CD14-positive monocyte (primary cell): Measurements from ENCODE around the gene SELENOM. TPM values are rescaled to one million over a fixed set of nuclear protein-coding genes. Genes with fewer than 3 reads are reported as not detected.
"Not testable (repeated sequence)": the region's sequence is repeated elsewhere in the genome, so short reads cannot be mapped to it uniquely, and the experiment has no call there.

ENCODE experiments used
- DNase-seq, 3 donors: peaks; one replicate each; pipeline ENCODE4 v3.0.0-alpha.2; 2011 to 2022
- H2AFZ ChIP-seq: 2 replicates; pipeline ENCODE4 v1.6.0; 2012; ENCODE audit warnings: mild to moderate bottlenecking, low read depth, low read length, inconsistent platforms; ENCODE audit not compliant: insufficient read depth, poor library complexity, severe bottlenecking
- H3K27ac ChIP-seq, 2 donors: 1 replicate in 1 of 2; 2 replicates in 1 of 2; pipeline ENCODE4 v1.5.1; 2012 to 2013; ENCODE audit warnings: low read length in 2 of 2, control low read depth in 1 of 2, inconsistent platforms in 1 of 2, low read depth in 1 of 2, mild to moderate bottlenecking in 1 of 2
- H3K27me3 ChIP-seq, 2 donors: one replicate each; pipeline versions ENCODE4 v1.6.0 to v1.6.1; 2011 to 2013; ENCODE audit warnings: low read length in 2 of 2; ENCODE audit not compliant: control insufficient read depth in 2 of 2, insufficient read depth in 2 of 2
- H3K36me3 ChIP-seq, 2 donors: replicated peaks in 1 of 2; 1 replicate in 1 of 2; 2 replicates in 1 of 2; pipeline versions ENCODE4 v1.5.1 to v1.6.1; 2012 to 2013; ENCODE audit warnings: low read length in 2 of 2, control low read depth in 1 of 2, inconsistent platforms in 1 of 2, mild to moderate bottlenecking in 1 of 2; ENCODE audit not compliant: insufficient read depth in 2 of 2, control insufficient read depth in 1 of 2
- H3K4me1 ChIP-seq, 2 donors: 1 replicate in 1 of 2; 2 replicates in 1 of 2; pipeline versions ENCODE4 v1.5.1 to v1.6.1; 2012 to 2013; ENCODE audit warnings: low read length in 2 of 2, control low read depth in 1 of 2, inconsistent platforms in 1 of 2, mild to moderate bottlenecking in 1 of 2, moderate library complexity in 1 of 2; ENCODE audit not compliant: insufficient read depth in 2 of 2, control insufficient read depth in 1 of 2
- H3K4me2 ChIP-seq: replicated peaks from 2 replicates; pipeline ENCODE3; 2012; ENCODE audit warnings: low read length, moderate library complexity, mild to moderate bottlenecking; ENCODE audit not compliant: poor library complexity, severe bottlenecking; ENCODE audit errors: extremely low read depth
- H3K4me3 ChIP-seq, 3 experiments: fragments of 200-600 bp in 1 of 3; sonication (generic) in 1 of 3; replicated peaks in 1 of 3; 1 replicate in 2 of 3; 2 replicates in 1 of 3; pipeline ENCODE4 v1.5.1; 2011 to 2013; ENCODE audit warnings: low read length in 3 of 3, mild to moderate bottlenecking in 3 of 3, control low read depth in 2 of 3, low read depth in 2 of 3, inconsistent platforms in 1 of 3, moderate library complexity in 1 of 3
- H3K79me2 ChIP-seq: 2 replicates; pipeline ENCODE4 v1.6.0; 2012; ENCODE audit warnings: mild to moderate bottlenecking, control low read depth, inconsistent platforms, low read length, moderate library complexity; ENCODE audit not compliant: insufficient read depth
- H3K9ac ChIP-seq: 2 replicates; pipeline ENCODE4 v1.6.0; 2017; ENCODE audit warnings: low read length, mild to moderate bottlenecking; ENCODE audit not compliant: insufficient read depth, poor library complexity, severe bottlenecking
- H3K9me3 ChIP-seq, 2 donors: replicated peaks in 1 of 2; 1 replicate in 1 of 2; 2 replicates in 1 of 2; pipeline versions ENCODE4 v1.5.1 to v1.6.1; 2012 to 2013; ENCODE audit warnings: low read length in 2 of 2, control low read depth in 1 of 2; ENCODE audit not compliant: control insufficient read depth in 1 of 2, insufficient read depth in 1 of 2
- H4K20me1 ChIP-seq: 2 replicates; pipeline ENCODE4 v1.6.0; 2012; ENCODE audit warnings: mild to moderate bottlenecking, low read length, control low read depth, moderate library complexity; ENCODE audit not compliant: insufficient read depth
- H3K27ac Mint-ChIP-seq, 7 donors: one replicate each; pipeline ENCODE4 v1.8.0; 2020; ENCODE audit warnings: mild to moderate bottlenecking in 7 of 7, mixed read lengths in 7 of 7, moderate library complexity in 6 of 7, inconsistent platforms in 2 of 7
- H3K27me3 Mint-ChIP-seq, 3 donors: one replicate each; pipeline ENCODE4 v1.8.0; 2021 to 2022; ENCODE audit warnings: low read depth in 3 of 3, mild to moderate bottlenecking in 3 of 3, mixed read lengths in 3 of 3, moderate library complexity in 3 of 3, inconsistent platforms in 1 of 3
- H3K36me3 Mint-ChIP-seq, 2 donors: one replicate each; pipeline ENCODE4 v1.8.0; 2020; ENCODE audit warnings: mixed read lengths in 2 of 2, inconsistent platforms in 1 of 2, mild to moderate bottlenecking in 1 of 2
- H3K4me1 Mint-ChIP-seq: one replicate; pipeline ENCODE4 v1.8.0; 2020; ENCODE audit warnings: mild to moderate bottlenecking, mixed read lengths
- H3K4me3 Mint-ChIP-seq, 2 donors: one replicate each; pipeline ENCODE4 v1.8.0; 2020; ENCODE audit warnings: mild to moderate bottlenecking in 2 of 2, mixed read lengths in 2 of 2, moderate library complexity in 1 of 2
- H3K9me3 Mint-ChIP-seq, 7 donors: one replicate each; pipeline ENCODE4 v1.8.0; 2020 to 2022; ENCODE audit warnings: mixed read lengths in 7 of 7, mild to moderate bottlenecking in 6 of 7, moderate library complexity in 6 of 7, inconsistent platforms in 2 of 7
- WGBS: methylation state at CpG from one replicate; pipeline ENCODE4 v1.1.5; 2013; ENCODE audit warnings: missing lambda C conversion rate; ENCODE audit not compliant: insufficient coverage; 5-methylcytosine and 5-hydroxymethylcytosine counted together
- intact Hi-C, 2 donors: fragments of 100-400 bp; cut with micrococcal nuclease; formaldehyde crosslinking; loops; one replicate each; pipeline versions ENCODE4 v1.15.0 to v1.15.1; 2023
- polyA plus RNA-seq, 3 donors: library from polyadenylated mRNA; depleted of rRNA in 1 of 3; unstranded in 2 of 3; stranded (reverse) in 1 of 3; fragments of 300-500 nt in 2 of 3; fragments of >200 nt in 1 of 3; fragmentation: Illumina TruSeq in 2 of 3; gene quantifications; 1 replicate in 2 of 3; 2 replicates in 1 of 3; pipeline ENCODE4 v1.2.3, GENCODE V29; 2012 to 2021
- TF ChIP-seq, protein P1 (sequence below): fragments of 200-600 bp; IDR thresholded peaks from one replicate; pipeline ENCODE4 v1.8.0; 2022; ENCODE audit warnings: antibody characterized with exemption, mild to moderate bottlenecking

SELENOM gene
- polyA plus RNA-seq, 3 donors: 3.2 to 7.6 (median 3.4) TPM

DNA sequence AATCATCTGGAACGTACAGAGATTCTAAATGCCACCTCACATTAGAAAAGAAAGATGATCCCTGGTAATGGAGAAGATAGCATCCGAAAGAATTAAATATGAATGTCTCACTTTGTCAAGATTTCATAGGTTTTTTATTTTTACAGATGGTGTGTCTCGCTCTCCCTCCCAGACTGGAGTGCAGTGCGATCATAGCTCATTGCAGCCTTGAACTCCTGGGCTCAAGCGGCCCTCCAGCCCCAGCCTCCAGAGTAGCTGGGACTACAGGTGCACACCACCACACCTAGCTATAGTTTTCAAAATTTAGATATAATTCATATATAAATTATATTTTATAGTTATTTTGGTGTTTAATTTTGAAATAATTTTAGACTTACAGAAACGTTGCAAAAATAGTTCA is 43.0 kb downstream of the SELENOM start:
- Mint-ChIP-seq H3K4me3 (no peak overlapping the region), H3K27ac (no peak overlapping the region), H3K27me3 (peaks cover 0 to 2% (median 2%) of the 10 kb centered on the region in 3 donors), H3K36me3 (no peaks in the 10 kb centered on the region), H3K4me1 (peaks cover 6% of the 10 kb centered on the region), H3K9me3 (peaks cover 0 to 4% (median 2%) of the 10 kb centered on the region in 7 donors)
- no peaks in the 10 kb centered on the region for H4K20me1 ChIP-seq
- no peak overlapping the region for H3K27ac ChIP-seq
- no peaks in the 10 kb centered on the region for H3K9me3 ChIP-seq
- H3K9ac ChIP-seq: no peak overlapping the region
- no peaks in the 10 kb centered on the region for H3K79me2 ChIP-seq
- WGBS: no CpG with 5 or more reads among the region's 6 CpGs
- H3K4me2 ChIP-seq: no peak overlapping the region
- intact Hi-C loops: no loop called here
- no peak for DNase-seq
- H2AFZ ChIP-seq: peak overlapping the region; percentile 67
- H3K4me1 ChIP-seq: no peaks in the 10 kb centered on the region
- TF ChIP-seq, protein P1, sequence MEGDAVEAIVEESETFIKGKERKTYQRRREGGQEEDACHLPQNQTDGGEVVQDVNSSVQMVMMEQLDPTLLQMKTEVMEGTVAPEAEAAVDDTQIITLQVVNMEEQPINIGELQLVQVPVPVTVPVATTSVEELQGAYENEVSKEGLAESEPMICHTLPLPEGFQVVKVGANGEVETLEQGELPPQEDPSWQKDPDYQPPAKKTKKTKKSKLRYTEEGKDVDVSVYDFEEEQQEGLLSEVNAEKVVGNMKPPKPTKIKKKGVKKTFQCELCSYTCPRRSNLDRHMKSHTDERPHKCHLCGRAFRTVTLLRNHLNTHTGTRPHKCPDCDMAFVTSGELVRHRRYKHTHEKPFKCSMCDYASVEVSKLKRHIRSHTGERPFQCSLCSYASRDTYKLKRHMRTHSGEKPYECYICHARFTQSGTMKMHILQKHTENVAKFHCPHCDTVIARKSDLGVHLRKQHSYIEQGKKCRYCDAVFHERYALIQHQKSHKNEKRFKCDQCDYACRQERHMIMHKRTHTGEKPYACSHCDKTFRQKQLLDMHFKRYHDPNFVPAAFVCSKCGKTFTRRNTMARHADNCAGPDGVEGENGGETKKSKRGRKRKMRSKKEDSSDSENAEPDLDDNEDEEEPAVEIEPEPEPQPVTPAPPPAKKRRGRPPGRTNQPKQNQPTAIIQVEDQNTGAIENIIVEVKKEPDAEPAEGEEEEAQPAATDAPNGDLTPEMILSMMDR: no peak
- H3K27me3 ChIP-seq: no peaks in the 10 kb centered on the region
- no peak overlapping the region for H3K4me3 ChIP-seq
- H3K36me3 ChIP-seq: no peaks in the 10 kb centered on the region

DNA sequence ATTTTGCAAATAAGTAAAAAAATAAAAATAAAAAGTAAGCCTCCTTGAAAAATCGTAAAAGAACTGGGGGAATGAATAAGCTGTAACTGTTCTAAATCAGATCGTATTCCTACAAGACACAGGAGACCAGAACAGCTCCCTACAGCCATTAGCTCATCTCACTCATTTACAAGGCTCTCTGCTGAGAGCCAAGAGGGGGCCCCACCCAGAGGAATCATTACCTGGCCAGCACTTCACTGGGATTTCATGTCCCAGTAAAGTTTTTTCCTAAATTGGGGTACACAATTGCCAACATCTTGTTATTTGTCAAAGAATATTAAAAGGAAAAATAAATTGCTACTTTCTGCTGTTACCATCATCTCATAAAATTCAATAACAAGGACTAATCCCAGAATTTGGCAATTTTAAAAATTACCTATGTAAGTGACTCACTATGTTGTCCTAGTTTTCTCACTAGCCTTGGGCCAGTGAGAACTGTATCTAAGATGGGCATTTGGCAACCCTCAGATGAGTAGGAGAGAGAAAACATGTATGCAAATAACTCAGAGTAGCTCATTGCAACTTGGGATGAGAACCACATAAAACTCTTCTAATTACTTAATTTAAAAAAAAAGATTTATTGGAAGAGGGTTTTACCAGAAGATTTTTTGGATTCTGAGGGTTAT is 44.7 kb downstream of the SELENOM start:
- Mint-ChIP-seq H3K36me3 (no peaks in the 10 kb centered on the region), H3K4me1 (peaks cover 6% of the 10 kb centered on the region), H3K4me3 (no peak overlapping the region), H3K9me3 (peaks cover 0 to 4% (median 0%) of the 10 kb centered on the region in 7 donors), H3K27me3 (peaks cover 0 to 2% (median 0%) of the 10 kb centered on the region in 3 donors), H3K27ac (no peak overlapping the region)
- H3K36me3 ChIP-seq: no peaks in the 10 kb centered on the region
- H3K79me2 ChIP-seq: no peaks in the 10 kb centered on the region
- TF ChIP-seq, protein P1: no peak
- H3K27me3 ChIP-seq: no peaks in the 10 kb centered on the region
- H2AFZ ChIP-seq: no peak overlapping the region
- H3K9me3 ChIP-seq: no peaks in the 10 kb centered on the region
- no peak overlapping the region for H3K4me3 ChIP-seq
- no peak overlapping the region for H3K4me2 ChIP-seq
- H3K27ac ChIP-seq: no peak overlapping the region
- H3K9ac ChIP-seq: no peak overlapping the region
- intact Hi-C loops: no loop called here
- DNase-seq: no peak
- H4K20me1 ChIP-seq: no peaks in the 10 kb centered on the region
- no peaks in the 10 kb centered on the region for H3K4me1 ChIP-seq
- no CpG with 5 or more reads among the region's 2 CpGs for WGBS

DNA sequence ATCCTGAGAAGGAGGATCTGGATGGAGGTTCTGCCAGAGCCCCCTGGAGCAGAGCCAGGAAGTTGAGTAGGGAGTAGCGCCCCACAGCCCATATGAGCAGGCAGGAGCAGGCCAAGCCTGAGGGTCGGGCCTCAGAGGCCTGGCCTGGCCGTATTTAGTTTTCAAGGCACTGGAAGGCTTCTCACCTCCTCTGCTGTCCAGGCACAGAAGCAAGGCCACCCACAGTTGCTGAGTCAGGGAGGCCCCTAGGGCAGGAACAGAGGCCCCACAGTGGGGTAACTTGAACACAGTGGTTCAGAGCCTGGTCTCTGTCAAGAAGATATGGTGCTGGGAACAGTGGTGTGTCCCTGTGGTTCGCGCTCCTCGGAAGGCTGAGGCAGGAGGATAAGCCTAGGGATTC is 47.7 kb downstream of the SELENOM start:
- H3K4me1 ChIP-seq, H3K4me1 Mint-ChIP-seq, H3K9me3 Mint-ChIP-seq, H3K27me3 Mint-ChIP-seq, H3K9me3 ChIP-seq, H3K79me2 ChIP-seq, H3K36me3 ChIP-seq, H3K9ac ChIP-seq, H3K4me3 ChIP-seq, H4K20me1 ChIP-seq, H2AFZ ChIP-seq, H3K27ac ChIP-seq, H3K4me2 ChIP-seq, H3K27me3 ChIP-seq, H3K4me3 Mint-ChIP-seq, intact Hi-C loops, H3K36me3 Mint-ChIP-seq, H3K27ac Mint-ChIP-seq, DNase-seq: not testable (repeated sequence)
- 90% methylated on average over 4 of the region's 6 CpGs for WGBS
